Gastroesophageal sphincter (tissue), 3 donors: ENCODE results near the gene GGT1.
"Not testable (repeated sequence)": the region's sequence is repeated elsewhere in the genome, so short reads cannot be mapped to it uniquely, and the experiment has no call there.

Source experiments
- EP300 ChIP-seq: sonication (generic); formaldehyde crosslinking; IDR thresholded peaks from one replicate; pipeline ENCODE4 v1.6.1; 2017; ENCODE audit warnings: antibody characterized with exemption, mild to moderate bottlenecking
- POLR2A ChIP-seq, 2 donors: fragments of 450-650 bp; IDR thresholded peaks; one replicate each; pipeline ENCODE4 v1.6.1; 2017; ENCODE audit warnings: antibody characterized with exemption in 2 of 2, mild to moderate bottlenecking in 2 of 2, moderate library complexity in 1 of 2
- POLR2AphosphoS5 ChIP-seq: sonication (generic); formaldehyde crosslinking; IDR thresholded peaks from one replicate; pipeline ENCODE4 v1.6.1; 2017; ENCODE audit warnings: antibody characterized with exemption
- TF ChIP-seq, protein P1 (sequence below), 4 experiments: fragments of 200-600 bp in 2 of 4; fragments of 450-650 bp in 2 of 4; sonication (generic) in 1 of 4; IDR thresholded peaks; one replicate each; pipeline ENCODE4 v1.5.1; 2017 to 2019; ENCODE audit warnings: antibody characterized with exemption in 4 of 4, mild to moderate bottlenecking in 2 of 4, moderate library complexity in 2 of 4

DNA sequence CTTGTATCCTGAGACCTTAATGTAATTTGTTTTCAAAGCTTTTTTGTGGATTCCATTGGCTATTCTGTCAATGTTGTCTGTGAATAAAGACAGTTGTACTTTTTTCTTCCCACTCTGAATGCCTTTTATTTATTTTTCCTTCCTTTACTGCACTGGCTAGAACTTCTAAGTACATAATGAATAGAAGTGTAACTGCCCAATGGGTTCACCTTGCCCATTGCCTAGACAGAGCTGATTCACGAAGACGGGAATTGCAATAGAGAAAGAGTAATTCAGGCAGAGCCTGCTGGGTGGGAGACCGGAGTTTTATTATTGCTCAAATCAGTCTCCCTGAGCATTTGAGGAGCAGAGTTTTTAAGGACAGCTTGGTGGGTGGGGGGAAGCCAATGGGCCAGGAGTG is 62.4 kb downstream of the GGT1 start:
- TF ChIP-seq, protein P1, sequence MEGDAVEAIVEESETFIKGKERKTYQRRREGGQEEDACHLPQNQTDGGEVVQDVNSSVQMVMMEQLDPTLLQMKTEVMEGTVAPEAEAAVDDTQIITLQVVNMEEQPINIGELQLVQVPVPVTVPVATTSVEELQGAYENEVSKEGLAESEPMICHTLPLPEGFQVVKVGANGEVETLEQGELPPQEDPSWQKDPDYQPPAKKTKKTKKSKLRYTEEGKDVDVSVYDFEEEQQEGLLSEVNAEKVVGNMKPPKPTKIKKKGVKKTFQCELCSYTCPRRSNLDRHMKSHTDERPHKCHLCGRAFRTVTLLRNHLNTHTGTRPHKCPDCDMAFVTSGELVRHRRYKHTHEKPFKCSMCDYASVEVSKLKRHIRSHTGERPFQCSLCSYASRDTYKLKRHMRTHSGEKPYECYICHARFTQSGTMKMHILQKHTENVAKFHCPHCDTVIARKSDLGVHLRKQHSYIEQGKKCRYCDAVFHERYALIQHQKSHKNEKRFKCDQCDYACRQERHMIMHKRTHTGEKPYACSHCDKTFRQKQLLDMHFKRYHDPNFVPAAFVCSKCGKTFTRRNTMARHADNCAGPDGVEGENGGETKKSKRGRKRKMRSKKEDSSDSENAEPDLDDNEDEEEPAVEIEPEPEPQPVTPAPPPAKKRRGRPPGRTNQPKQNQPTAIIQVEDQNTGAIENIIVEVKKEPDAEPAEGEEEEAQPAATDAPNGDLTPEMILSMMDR (IDR thresholded peaks at IDR 0.05), result not testable (repeated sequence)
- not testable (repeated sequence) for TF ChIP-seq POLR2AphosphoS5; POLR2A (IDR thresholded peaks at IDR 0.05); EP300
